Kasumi-1 (cell line): ENCODE results near the gene PHACTR3.
"Not testable (repeated sequence)": the region's sequence is repeated elsewhere in the genome, so short reads cannot be mapped to it uniquely, and the experiment has no call there.

Experiments used
- DNase-seq, 2 experiments: peaks; one replicate each; lab custom pipeline; 2025; lab: John Stamatoyannopoulos, UW

Gene PHACTR3

DNA sequence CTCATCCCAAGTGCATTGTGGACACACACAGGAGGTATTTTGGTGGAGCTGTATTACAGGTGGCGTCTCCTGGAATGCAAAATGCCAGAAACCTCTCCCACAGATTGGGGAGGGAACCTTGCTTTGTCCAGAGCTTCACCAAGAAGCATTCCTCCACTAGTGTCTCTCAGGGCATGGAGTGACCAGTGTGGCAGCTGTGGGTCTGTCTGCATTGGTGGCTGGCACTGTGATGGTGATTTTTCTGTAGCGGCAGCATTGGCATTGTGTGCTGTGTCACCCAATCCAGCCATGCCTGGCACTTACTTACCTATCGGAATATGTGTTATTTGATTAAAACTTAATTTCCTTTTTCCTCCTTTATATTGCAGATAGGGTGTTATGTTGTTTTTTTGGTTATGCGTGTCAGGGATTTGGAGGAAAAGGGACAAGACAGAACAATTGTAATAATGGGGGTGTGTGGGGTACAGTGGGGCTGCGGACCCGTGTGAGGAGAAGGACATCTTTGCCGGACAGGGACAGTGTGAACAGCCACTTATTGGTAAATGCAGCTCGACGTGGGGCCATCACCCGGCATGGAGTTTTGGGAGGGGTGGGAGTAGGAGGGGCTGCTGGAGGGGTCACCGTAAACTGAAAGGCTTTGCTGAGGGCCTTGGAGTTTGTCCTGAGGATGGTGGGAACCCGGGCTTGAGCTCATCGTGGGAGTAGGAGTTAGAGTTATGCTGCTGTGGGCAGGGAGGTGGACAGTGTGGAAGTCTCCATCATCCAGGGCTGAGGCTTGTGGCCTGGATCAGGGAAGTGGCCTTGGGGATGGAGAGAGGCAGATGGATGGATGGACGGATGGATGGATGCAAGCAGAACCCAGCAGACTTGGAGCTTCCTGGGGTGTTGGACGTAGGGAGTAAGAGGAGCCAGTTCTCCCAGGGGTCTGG lies 224.0 kb downstream of the PHACTR3 start:
- no peak for DNase-seq

DNA sequence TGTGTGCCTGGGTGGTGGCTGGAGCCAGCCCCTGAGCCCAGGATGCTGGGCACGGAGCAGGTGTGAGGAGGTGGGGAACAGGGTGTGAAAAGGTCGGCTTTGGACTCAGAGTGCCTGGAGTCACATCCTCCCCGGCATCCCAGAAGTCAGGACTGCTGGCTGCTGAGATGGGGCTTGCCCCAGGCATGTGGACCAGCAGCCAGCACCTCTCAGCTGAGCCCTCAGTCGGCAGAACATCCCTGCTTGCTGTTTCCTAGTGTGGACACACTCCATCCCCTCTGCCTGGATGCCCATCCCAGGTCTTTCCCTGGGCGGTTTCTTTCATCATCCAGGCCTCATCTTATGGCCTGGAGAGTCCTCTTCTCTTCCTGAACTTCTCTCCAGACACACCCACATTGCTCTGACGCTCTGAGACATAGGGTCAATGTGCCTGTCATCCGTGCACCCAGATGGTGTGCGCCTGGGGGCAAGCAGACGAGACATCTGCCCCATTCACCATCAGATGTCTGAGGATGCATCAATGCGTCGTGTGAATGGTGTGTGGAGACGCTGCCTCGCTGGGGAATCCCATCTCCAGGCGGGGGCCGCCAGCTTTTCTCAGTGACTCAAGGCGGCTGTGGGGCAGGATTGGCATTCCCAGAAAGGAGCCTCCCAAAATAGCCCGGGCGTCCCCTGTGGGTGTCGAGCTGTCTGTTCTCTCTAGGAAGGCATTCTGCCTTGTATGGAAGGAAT lies 224.9 kb downstream of the PHACTR3 start:
- no peak for DNase-seq

DNA sequence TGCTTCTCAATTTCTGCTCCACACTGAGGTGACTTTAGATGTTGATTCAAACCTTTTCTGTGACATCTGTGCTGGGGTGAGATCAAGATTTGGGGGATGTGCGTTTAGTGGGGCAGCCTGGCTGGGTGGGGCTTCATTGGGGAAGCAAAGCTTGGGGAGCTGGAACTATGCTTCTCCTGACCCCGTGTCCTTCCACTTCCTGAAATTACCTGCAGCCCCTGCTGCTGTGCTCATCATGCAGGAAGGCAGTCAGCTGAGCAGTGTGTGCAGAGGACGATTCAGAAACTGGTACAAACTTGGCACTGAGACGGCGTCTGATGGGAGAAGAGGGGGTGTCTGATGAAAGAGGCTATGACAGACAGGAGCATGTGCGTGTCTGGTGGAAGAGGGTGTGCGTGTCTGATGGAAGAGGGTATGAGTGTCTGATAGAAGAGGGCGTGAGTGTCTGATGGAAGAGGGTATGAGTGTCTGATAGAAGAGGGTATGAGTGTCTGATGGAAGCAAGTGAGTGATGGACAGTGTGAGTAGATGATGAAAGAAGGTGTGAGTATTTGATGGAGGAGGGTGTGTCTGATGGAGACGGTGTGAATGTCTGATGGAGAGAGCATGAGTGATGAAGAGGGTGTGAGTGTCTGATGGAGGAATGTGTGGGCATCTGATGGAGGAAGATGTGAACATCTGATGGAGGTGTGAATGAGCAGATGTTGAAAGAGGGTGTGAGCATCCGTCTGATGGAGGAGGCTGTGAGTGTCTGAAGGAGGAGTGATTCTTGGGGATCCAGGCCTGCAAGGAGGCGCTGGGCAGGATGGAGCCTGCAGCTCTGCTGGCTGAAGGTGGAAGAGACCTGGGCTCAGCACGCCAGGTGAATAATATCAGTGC lies 225.7 kb downstream of the PHACTR3 start:
- DNase-seq = no peak

DNA sequence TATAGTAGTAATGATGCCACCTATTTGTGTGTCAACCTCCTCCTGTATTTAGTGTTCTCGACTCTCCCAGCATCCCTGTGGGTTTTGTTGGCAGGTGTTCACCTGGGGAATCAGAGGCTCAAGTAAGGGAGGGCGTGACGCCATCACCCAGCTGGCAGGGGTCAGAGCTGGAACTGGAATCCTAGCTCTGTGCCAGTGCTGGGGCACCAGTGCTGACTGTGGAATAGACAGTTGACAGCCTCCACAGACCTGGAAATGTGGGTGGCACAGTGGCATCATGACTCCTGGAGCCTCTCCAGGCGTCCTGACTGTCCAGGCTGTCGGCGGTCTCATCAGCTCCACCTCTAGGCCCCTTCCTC lies 226.3 kb downstream of the PHACTR3 start:
- DNase-seq = no peak

DNA sequence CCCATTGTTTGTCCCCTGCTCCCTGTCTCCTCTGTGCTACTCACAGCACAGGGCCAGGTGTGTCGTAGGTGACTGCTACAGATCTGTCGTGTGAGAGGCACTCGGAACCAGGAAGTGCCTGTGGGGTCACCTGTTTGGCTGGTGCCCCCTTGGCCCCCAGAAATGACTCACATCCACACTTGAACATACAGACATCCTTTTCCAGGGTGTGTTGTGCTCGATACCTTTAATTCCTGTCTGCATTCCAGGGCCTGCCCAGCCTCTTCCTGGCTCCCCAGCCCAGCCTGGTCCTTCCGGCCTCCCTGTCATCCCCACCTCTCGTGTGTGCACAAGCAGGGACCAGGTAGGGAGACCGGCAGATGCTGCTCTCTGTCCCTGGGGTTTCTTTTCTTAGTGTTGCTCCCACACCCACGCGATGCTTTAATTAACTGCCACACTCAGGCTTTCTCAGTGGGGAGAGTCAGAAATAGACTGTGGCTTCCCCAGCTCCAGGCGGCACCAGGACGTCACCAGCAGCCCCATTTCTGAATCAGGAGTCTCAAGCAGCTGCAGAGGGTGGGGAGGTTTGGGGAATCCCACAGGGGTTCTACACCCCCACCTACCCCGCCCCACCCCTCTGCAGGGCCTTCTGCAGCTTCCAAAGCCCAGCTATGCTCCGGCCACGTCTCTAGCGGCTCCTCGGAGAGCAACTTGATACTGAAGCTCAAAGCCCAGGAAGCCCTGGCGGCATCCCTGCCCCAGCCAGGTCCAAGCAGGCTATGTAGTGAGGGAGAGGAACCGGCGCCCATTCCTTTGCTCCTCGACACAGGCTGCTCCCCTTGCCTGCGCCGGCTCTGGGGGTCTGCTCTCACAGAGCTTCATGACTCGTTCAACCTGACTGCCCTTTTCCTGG lies 226.9 kb downstream of the PHACTR3 start:
- no peak for DNase-seq

DNA sequence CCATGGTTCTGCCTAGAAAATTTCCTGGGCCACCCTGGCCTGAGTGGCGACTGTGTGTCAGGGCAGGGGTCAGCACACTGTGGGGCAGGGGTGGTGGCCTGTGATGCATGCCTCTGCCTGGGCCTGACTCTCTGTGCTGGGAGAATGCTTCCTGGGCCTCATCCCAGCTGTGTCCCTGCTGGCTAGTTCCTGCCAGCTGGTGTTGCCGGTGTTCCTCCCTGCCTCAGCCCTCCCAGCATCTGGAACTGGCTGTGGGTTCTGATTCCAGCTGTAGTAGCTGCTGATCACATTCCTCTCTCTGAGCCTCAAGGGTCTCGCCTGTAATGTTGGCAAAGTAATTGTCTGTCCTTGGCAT lies 227.6 kb downstream of the PHACTR3 start:
- no peak for DNase-seq

DNA sequence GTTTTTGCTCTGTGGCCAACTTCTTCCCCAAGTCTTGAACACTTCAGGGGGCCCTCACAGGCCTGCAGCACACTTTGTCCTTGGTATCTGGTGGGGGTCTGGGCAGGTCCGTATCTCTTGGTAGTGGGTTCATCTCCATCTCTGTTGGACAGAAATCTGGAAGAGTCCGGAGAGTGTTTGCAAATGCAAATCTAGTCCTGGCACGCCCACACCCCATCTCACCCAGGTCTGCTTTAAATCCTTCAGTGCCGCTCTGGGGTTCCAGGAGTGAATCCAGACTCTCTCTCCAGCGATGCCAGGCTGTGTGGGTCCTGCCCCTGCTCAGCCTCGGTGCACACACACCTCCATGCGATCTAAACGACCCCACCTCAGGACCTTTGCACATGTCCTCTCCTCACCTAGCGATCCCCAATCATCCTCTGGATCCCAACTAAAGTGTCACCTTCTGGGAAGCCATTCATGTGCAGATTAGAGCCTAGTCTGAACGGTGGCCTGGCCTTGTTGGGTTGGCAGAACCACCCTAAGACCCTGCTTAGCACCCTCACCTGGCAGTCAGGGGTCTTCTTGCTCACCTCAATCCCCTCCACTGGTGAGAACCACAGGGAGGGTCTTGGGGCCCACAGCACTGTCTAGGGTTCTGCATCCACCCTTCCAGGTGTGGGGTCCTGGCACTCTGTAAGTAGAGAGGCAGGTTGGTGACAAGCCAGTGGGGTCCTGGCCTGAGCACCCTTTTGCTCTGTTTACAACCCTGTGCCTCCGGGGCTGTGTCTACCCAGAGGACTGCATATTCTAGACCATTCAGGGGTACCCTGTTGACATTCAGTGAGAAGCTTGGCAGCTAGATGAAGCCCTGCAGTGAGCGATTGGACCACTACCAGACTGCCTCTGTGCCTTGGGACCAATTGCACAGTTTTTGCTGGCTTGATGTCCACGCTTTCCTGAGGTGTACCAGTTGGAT lies 228.3 kb downstream of the PHACTR3 start:
- no peak for DNase-seq

DNA sequence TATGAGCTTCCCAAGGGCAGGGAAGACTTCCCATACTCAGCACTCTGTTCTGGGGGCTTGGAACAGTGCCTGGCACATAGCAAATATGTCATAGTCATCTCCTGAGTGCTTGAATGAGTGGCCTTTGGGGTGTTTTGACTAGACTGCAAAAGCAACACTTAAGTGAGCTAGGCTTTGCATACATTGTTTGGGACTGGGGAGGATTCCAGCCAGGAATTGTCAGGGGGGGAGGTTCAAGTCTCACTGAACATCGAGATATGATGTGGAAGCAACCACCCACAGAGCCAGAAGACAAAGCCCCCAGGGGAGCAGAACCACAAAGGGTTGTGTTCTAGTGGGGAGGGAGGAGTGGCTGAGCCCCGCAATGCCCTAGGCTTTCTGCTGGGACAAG lies 230.7 kb downstream of the PHACTR3 start:
- no peak for DNase-seq

DNA sequence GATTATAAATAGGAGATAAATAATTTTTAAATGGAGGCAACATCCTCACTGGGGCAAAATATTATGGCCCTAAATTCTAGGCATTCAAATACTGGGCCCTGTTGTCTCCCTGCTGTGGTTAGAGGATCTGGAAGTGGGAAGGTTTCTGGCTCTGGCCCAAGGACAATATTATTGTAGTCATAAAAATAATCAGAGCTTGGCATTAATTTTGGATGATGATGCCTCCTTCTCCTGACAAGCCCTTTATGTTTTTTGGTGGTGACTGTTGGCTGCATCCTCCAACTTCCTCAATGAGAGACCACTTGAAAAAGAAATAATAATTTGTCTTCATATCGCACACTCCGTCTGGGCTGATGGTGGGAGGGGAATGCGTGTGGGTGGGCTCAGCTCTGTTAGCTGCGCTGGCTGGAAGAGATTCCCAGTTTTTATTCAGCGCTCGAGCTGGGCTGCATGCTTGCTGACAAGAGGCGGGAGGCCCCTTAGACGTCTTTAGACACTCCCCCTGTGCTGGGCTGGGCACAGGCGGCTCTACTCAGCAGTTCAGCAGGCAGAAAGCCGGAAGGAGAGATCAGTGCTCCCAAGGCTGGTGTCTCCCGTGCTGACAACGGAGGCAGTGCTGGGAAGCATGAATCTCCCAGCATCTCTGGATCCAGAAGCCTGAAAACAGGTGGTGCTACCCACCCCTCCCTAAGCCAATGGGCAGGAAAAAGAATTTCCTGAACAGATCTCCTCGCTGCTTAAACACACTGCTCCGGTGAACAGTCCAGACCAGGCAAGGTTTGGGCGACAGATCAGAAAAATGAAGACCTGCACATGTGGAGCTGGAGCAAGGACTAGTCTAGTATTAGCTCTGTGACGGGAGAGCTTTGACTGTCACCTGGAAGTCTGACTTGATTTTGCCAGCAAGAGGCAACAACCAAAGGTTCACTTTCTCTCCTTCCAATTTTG lies 231.4 kb downstream of the PHACTR3 start:
- peak; percentile 29 to 30 for DNase-seq

DNA sequence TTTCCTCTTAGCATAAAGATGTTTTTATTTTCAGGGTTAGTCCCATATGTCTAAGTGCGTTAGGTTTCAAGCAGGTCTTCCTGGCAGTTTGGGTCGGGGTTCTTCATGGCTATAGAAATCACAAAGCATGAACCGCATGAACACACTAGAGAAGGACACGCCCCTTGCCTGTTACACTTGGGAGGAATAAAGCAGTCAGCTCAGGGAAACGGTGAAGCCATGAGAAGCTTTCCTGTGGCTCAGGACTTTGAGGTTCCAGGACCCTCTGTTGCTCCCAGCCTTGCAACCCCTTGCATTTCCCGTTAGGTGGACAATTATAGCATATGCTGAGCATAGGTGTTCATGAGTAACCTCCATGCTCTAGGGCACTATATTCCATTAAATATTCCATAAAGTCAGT lies 232.4 kb downstream of the PHACTR3 start:
- no peak for DNase-seq

DNA sequence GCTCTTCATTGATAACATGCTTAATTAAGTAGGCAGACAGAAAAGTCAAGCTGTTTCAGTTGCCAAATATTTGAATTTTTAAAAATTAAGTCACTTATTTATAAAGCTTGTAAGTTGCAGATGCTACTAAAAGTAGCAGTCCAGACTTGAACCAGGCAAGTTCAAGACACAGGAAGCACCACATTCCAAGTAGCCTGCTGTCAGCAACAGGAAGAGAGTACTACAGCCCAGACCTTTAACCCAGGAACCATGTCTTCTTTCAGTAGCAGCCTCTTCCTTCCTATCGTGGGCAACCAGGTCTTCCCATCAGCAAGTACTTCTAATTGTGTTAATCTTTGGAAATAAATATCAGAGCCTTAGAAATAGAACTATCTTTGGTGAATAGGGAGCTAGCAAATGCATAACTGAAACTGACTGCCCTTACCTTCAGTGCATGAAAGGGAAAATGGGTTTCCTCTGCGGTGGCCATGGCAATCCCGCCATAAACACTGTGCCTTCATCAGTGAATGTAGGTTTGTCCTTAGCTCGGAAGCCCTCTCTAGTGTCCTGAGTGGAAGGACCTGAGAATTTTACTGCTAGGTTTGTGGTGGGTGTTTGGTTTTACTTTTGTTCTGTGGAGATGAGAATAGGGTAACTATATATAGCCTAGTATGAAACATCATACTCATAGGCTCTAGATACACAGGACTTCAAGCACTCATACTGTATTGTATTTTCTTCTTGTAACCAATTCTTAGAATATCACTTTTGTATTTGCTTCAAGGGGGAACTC lies 233.5 kb downstream of the PHACTR3 start:
- no peak for DNase-seq

DNA sequence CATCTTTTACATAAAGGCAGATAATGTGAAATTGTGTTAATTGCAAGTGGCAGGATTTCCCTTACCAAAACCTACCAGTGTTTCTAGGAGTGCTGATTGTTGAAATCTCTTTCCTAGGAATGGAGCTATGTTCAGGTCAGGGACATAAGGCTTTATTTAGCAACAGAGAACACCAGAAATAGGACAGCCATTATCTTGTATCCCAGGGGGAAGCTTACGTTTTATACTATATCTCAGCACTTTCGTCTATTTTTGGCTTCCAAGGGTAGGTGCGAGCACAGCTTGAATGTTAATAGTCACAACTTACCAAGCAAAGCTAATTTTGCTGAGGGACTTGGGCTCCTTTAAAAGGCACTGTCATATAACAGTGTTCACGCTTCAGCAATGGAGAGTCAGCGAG lies 235.1 kb downstream of the PHACTR3 start:
- no peak for DNase-seq

DNA sequence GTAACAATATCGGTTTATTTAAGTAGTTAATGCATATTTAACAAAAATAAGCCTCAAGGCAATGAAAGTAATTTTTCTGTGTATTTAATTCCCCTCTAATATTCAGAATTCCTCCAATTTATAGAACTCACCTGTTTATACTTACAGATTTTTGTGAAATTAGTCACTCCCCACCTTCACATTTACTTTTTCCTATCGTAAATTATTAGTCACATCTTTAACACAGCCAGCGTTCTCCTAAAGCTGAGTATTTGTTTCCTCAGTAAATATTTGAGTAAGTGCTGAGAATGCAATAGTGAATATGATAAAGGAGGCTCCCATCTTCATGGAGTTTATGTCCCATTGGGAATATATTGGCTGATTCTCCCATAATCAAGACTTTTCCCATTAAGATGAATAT lies 241.1 kb downstream of the PHACTR3 start:
- DNase-seq = no peak

DNA sequence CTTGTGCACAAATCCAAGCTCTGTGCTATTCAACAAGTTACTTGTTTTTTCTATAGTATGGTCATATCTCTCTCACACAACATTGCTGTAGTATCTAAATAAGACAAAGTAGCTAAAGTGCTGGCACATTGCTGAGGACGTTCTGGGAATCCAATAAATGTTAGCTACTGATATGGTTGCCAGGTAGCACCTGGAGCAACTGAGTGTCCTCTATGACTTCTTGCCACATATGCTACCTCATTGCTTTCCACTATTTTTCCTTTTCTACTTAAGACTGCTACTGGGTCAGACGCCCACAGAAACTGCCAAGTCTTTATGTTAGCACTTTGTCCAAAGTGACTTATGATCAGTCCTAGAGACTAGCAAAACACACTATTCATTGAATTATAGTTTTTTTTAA lies 243.8 kb downstream of the PHACTR3 start:
- no peak for DNase-seq

DNA sequence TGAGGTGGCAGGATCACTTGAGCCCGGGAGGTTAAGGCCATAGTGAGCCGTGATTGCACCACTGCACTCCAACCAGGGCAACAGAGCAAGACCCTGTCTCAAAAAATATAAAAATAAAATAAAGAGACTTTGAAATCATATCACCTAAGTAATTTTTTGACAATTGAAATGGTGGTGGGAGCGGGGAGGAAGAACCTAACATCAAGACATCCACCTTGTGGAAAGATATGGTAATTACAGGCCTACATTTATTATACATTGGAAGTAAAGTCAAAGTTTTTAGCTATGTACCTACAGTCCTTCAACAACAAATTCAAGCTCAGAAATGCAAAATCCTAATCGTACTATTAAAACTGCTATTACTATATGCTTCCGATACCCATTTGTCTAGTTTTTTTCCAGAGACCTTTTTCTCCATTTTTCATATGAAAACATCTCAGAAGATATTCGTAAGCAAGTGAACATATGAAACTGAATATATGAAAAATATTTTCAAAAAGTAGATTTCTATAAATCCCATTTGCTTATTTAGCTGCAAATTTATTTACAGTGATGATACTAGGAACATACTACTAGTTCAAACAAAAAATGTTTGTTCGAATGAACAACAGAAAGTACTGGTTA lies 245.8 kb downstream of the PHACTR3 start:
- peak; percentile 54 to 70 for DNase-seq

DNA sequence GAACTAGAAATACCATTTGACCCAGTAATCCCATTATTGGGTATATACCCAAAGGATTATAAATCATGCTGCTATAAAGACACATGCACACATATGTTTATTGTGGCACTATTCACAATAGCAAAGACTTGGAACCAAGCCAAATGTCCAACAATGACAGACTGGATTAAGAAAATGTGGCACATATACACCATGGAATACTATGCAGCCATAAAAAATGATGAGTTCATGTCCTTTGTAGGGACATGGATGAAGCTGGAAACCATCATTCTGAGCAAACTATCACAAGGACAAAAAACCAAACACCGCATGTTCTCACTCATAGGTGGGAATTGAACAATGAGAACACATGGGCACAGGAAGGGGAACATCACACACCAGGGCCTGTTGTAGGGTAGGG lies 252.2 kb downstream of the PHACTR3 start:
- not testable (repeated sequence) for DNase-seq

DNA sequence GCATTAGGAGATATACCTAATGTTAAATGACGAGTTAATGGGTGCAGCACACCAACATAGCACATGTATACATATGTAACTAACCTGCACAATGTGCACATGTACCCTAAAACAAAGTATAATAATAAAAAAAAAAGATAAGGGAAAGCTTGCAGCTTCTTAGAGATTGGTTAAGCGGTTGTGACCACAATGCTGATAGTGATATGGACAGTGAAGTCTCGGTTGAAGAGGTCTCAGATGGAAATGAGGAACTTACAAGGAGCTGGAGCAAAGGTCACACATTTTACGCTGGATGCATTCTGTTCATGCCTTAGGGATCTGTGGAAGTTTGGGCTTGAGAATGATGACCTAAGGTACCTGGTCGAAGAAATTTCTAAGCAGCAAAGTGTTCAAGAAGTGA lies 252.6 kb downstream of the PHACTR3 start:
- not testable (repeated sequence) for DNase-seq

DNA sequence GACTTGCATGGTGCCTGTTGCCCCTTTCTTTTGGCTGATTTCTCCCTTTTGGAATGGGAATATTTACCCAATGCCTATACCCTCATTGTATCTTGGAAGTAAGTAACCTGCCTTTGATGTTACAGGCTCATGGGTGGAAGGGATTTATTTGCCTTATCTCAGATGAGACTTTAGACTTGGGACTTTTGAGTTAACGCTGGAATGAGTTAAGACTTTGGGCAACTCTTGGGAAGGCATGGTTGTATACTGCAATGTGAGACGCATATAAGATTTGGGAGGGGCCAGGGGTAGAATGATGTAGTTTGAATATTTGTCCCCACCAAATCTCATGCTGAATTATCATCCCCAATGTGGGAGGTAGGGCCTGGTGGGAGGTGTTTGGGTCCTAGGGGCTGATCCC lies 253.6 kb downstream of the PHACTR3 start:
- DNase-seq = no peak
